ENCODE results near the gene GABRR3. TPM values are rescaled to one million over a fixed set of nuclear protein-coding genes. Genes with fewer than 3 reads are reported as not detected.

GABRR3 gene
- total RNA-seq, 4 donors from 2014 or later, result not detected

DNA sequence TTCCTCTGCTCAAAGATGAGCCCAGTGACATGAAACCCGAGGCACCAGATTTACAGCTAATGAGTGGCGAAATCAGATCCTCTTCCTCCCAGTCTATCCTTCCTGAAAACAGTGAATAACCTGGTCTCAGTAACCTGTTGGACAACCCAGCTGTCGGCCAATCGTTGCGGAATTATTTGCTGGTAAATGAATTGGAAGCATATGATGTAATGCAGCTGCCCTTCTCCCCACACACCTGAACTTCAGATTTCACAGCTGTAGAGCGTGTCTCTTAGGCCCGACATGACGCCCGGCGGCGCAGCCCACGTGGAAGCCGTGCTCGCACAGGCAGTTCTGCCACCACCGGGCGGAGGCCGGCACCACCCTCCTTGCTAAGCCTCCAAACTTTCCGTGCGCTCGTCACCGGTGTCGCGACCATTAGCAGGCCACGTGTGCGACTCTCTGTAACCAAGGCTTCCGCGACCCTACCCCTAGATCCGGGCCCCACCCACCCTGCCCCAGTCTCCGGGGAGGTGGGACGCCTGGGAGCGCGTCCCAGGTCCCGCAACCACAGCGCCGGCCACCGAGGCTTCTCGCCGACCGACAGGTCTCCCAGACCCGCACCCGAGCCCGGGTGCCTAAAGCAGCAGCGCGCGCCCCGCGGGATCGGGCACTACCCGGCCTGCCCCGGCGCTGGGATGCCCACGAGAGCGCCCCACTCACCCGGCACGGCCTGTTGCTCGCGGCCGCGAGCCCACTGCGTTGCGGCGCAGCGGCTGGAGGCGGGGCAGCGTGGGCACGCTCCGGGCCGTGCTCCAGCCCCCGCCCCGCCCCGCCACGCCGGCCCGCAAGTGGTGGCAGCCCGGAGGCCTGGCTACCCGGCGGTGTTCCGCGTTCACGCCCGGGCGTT, 63.2 kb downstream of the GABRR3 start, which contains the start of gene RIOX2:
TSS of gene RIOX2 (minus strand) at position 753 of the 889 bp plus-strand sequence. CDS start 4,838 bp downstream, outside the sequence.
- peaks cover 12 to 35% (median 27%) of the 10 kb centered on the region in 4 donors for H3K4me1 ChIP-seq
- no peaks in the 10 kb centered on the region for H3K27me3 ChIP-seq
- intact Hi-C loops (cut with DNase I), result loop anchor here (5.0 to 10.0 kb wide), 2 partner anchors 50 to 147 kb away; partner anchors contain the start of gene CRYBG3

DNA sequence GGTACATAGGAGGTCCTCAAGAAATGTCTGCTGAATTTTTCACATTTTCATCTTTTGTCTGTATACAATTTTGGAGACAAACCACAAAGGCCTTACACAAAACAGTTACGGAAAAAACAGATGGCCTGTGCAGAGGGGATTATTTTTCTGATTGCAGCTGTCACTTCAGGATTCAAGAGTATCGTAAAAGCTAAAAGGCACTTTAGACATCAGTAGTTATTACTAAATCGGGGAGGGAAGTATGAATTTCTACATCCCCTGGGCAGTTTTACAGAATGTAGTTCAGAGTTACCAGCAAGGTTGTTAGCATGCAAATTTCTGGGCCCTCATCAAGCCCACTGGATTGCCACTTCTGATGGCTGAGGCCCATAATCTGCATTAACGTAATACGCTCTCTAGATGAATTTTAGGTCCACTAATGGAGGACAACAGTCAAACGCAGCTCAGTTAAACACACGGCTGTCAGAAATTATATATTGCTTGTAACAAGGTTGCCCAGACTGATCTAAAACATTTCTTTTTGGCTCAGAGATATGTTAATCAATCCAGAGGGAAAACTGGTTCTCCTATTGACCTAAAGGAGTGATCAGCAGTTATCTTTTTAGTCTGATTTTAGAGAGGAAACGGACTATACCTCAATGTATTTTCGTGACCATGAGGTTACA, 64.0 kb downstream of the GABRR3 start:
- no peaks in the 10 kb centered on the region for H3K9me3 ChIP-seq
- intact Hi-C loops (cut with DNase I), result loop anchor here (5.0 to 10.0 kb wide), 2 partner anchors 51 to 146 kb away; partner anchors contain the start of gene CRYBG3
- TF ChIP-seq EP300 (IDR thresholded peaks at IDR 0.05), result no peak
- H3K27ac ChIP-seq (replicated peaks in 1 of 4), result peak overlapping the region; percentile 83 to 91 (median 86)
- WGBS, result 71% methylated on average over 9 of the region's 9 CpGs
- H3K36me3 ChIP-seq, result peaks cover 0 to 13% (median 5%) of the 10 kb centered on the region in 4 donors
- H3K4me1 ChIP-seq, result peaks cover 12 to 35% (median 27%) of the 10 kb centered on the region in 4 donors
- H3K4me3 ChIP-seq, result peak overlapping the region; percentile 85 to 92 (median 89)
- DNase-seq (ENCODE audit: extremely low spot score), result no peak
- H3K27me3 ChIP-seq, result no peaks in the 10 kb centered on the region

More for the DNA sequence above, 63.2 kb downstream of the GABRR3 start, which contains the start of gene RIOX2:
- no peak for DNase-seq (ENCODE audit: extremely low spot score)
- peak within 1 kb of the TSS; percentile 83 to 91 (median 86) for H3K27ac ChIP-seq (replicated peaks in 1 of 4)
- no peaks in the 10 kb centered on the region for H3K9me3 ChIP-seq
- H3K4me3 ChIP-seq, result peak within 1 kb of the TSS; percentile 85 to 92 (median 89)
- H3K36me3 ChIP-seq, result peaks cover 0 to 5% (median 2%) of the 10 kb centered on the region in 4 donors
- 3% methylated on average over 50 of the region's 82 CpGs for WGBS
- peak; percentile 48 to 68 for TF ChIP-seq POLR2AphosphoS5 (IDR thresholded peaks at IDR 0.05)
- no peak for TF ChIP-seq EP300 (IDR thresholded peaks at IDR 0.05)
- TF ChIP-seq POLR2A (IDR thresholded peaks at IDR 0.05; ENCODE audit: low read depth), result peak; percentile 56
- TF ChIP-seq, protein P1, sequence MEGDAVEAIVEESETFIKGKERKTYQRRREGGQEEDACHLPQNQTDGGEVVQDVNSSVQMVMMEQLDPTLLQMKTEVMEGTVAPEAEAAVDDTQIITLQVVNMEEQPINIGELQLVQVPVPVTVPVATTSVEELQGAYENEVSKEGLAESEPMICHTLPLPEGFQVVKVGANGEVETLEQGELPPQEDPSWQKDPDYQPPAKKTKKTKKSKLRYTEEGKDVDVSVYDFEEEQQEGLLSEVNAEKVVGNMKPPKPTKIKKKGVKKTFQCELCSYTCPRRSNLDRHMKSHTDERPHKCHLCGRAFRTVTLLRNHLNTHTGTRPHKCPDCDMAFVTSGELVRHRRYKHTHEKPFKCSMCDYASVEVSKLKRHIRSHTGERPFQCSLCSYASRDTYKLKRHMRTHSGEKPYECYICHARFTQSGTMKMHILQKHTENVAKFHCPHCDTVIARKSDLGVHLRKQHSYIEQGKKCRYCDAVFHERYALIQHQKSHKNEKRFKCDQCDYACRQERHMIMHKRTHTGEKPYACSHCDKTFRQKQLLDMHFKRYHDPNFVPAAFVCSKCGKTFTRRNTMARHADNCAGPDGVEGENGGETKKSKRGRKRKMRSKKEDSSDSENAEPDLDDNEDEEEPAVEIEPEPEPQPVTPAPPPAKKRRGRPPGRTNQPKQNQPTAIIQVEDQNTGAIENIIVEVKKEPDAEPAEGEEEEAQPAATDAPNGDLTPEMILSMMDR (IDR thresholded peaks at IDR 0.05), result peak in 2 of 3 experiments; percentile 11 to 16

DNA sequence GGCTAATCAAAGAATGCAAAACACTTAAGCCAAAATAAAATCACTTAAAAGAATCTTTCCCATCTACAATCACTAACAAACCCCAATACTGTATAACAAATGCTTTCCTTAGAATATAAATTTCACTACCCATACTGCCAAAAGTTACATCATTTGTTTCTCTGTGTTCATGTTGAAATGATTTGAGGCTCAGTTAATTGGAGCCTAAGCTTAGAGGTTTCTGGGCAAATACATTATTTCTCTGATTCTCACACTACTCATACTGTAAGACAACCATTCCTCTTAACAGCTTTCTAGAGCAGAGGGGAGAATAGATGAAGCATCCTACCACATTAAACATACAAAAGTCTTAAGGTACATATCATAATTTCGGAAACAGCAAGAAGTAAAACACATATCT, 65.0 kb downstream of the GABRR3 start:
- TF ChIP-seq POLR2A (IDR thresholded peaks at IDR 0.05; ENCODE audit: low read depth) (no peak), EP300 (IDR thresholded peaks at IDR 0.05) (no peak), POLR2AphosphoS5 (IDR thresholded peaks at IDR 0.05) (no peak)
- TF ChIP-seq, protein P1 (IDR thresholded peaks at IDR 0.05), result no peak
- H3K9me3 ChIP-seq, result no peaks in the 10 kb centered on the region
- 95% methylated on average over 1 of the region's 1 CpG for WGBS
- intact Hi-C loops (cut with DNase I), result loop anchor here (5.0 to 10.0 kb wide), 2 partner anchors 52 to 145 kb away; partner anchors contain the start of gene CRYBG3
- H3K4me1 ChIP-seq, result peaks cover 12 to 35% (median 27%) of the 10 kb centered on the region in 4 donors
- no peak for DNase-seq (ENCODE audit: extremely low spot score)
- H3K36me3 ChIP-seq, result peaks cover 0 to 16% (median 5%) of the 10 kb centered on the region in 4 donors
- H3K4me3 ChIP-seq, result no peak overlapping the region
- H3K27me3 ChIP-seq, result no peaks in the 10 kb centered on the region
- no peak overlapping the region for H3K27ac ChIP-seq (replicated peaks in 1 of 4)

- H3K36me3 ChIP-seq, result peaks cover 0 to 16% (median 5%) of the 10 kb centered on the region in 4 donors
- H3K4me1 ChIP-seq, result peaks cover 12 to 35% (median 27%) of the 10 kb centered on the region in 4 donors
- WGBS, result 97% methylated on average over 3 of the region's 5 CpGs
- no peak overlapping the region for H3K4me3 ChIP-seq
- no peak overlapping the region for H3K27ac ChIP-seq (replicated peaks in 1 of 4)
- H3K27me3 ChIP-seq, result no peaks in the 10 kb centered on the region
- intact Hi-C loops (cut with DNase I), result no loop called here
- no peak for DNase-seq (ENCODE audit: extremely low spot score)
- no peaks in the 10 kb centered on the region for H3K9me3 ChIP-seq
- TF ChIP-seq, protein P1 (IDR thresholded peaks at IDR 0.05), result no peak
- TF ChIP-seq POLR2A (IDR thresholded peaks at IDR 0.05; ENCODE audit: low read depth) (no peak), POLR2AphosphoS5 (IDR thresholded peaks at IDR 0.05) (no peak), EP300 (IDR thresholded peaks at IDR 0.05) (no peak)
Observed at GRCh38 chr3:97969541-97969940, 65.6 kb downstream of the GABRR3 start.

All from esophagus muscularis mucosa (tissue), 4 donors.